HUDEP-2 (cell line): ENCODE measurements around the gene ATP5F1D.

Source experiments
- DNase-seq, 76 experiments: peaks; one replicate each; lab custom pipeline; 2025; ENCODE audit not compliant: unreplicated experiment in 76 of 76; lab: John Stamatoyannopoulos, UW

Gene ATP5F1D

GRCh38 chr19:1278713-1279660, 37.4 kb downstream of the ATP5F1D start:
- DNase-seq: no peak

DNA sequence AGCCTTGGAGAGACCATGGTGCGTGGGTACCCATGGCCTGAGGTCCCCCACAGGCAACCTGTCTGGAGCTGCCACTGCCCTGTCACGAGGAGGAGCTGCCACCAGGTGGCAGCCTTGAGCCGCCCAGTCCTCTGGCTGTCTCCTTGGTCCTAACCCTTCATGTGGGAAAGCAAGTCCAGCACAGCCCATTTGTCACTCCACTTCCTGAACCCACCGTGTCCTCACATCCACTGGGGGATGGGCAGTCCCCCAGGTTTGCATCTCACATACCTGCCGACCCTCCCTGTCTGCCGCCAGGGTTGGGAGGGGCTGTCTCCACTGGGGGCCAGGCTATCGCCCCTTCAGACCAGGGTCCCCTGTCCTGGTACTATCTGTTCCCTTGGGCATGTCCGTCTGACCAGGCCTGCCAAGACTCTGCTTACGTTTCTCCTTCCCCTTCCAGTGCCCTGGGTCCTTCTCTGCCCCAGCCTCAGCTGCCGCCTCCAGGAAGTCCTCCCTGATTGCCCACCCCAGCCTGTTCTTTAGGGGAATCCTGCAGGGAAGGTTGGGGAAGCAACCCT, 38.3 kb downstream of the ATP5F1D start:
- DNase-seq: peak in 70 of 76 experiments; percentile 21 to 90 (median 78)

DNA sequence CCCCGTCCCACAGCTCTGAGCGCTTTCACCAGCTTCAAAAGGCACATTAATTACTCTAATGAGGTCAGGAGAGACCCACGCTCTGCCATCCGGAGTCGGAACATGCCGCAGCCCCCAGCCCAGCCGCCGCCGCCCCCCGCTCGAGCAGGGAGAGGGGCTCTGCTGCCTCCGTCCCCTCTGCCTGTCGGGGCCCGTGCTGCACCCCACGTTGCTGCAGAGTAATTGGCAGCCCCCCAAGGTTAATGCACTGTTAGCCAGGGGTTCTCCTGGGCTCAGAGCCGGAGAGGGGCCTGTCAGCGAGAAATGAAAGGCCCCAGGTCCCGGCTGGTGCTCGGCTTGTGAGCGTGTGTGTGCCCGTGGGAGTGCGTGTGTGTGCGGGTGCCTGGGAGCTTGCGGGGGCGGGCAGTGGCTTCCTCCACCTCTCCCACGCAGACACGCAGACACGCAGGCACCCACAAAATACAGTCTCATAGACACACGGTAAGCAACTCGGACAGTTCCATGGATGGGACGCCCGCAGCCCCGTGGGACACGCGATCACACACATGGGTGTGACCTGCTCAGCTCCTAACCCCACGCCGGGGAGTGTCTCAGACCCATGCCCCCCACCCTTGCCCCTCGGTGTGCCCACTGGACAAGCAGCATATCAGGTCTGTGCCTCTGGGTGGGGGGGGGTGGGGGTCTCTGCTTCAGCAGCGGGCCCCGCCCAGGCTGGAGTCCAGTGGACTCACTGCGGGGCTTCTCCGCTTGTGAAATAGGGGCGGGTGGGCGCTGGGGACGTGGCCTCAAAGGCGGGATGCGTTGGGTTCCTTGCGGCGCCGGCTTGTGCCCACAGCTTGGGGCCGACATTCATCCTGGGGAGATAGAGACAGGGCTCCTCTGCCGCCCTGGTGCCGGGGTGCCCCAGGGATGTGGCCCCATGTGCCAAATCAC, 39.4 kb downstream of the ATP5F1D start:
- DNase-seq: peak in 1 of 76 experiments; percentile 24

DNA sequence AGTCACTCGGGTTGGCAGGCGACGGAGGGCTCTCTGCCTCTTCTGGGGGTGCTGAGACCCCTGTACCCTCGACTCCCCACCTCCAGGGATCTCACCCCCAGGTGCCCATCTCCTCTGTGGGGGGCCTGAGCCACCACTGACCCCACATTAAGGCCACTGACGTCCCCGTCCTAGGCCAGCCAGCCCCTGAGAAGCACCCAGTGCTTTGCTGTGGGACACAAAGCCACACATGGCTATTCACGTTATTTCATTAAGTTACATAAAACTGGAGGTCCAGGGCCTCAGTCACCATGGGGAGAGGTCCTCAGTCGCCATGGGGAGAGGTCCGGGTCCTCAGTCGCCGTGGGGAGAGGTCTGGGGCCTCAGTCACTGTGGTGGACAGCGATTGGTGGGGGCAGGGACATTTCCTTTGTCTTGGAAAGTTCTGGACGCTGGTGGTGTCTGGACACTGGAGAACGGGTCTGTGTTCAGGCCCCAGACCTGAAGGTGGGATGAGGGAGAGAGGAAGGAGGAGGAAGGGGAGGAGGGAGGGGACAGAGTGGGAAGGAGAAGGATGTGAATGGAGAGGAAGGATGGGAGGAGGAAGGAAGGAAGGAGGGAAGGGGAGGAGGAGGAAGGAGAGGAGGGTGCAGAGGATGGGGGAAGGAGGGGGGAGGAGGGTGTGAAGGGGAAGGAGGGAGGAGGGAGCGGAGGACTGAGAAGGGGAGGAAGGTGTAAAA, 40.2 kb downstream of the ATP5F1D start:
- DNase-seq: no peak

DNA sequence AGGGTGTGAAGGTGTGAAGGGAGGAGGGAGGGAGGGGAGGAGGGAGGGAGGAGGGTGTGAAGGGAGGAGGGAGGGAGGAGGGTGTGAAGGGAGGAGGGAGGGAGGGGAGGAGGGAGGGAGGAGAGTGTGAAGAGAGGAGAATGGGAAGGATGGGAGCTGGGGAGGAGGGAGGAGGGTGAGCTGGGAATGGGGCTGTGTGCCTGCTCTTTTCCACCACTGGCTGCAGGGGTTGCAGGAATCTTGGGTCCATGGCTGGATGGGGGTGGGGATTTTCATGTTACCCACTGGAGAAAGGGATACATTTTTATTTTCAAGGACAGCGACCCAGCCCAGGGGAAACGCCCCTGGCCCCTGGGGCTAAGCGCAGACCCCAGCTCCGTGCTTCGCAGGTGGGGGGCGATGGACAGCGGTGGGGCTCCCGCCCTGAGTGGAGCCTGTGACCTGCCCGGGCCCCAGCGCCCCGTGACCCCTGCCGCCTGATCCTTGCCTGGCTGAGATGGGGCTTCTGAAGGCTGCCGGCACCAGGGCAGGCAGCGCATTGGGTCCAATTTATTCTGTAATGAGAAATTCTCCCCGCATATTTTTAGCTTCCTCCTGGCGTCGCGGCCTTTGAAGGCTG, 41.1 kb downstream of the ATP5F1D start:
- DNase-seq: no peak

DNA sequence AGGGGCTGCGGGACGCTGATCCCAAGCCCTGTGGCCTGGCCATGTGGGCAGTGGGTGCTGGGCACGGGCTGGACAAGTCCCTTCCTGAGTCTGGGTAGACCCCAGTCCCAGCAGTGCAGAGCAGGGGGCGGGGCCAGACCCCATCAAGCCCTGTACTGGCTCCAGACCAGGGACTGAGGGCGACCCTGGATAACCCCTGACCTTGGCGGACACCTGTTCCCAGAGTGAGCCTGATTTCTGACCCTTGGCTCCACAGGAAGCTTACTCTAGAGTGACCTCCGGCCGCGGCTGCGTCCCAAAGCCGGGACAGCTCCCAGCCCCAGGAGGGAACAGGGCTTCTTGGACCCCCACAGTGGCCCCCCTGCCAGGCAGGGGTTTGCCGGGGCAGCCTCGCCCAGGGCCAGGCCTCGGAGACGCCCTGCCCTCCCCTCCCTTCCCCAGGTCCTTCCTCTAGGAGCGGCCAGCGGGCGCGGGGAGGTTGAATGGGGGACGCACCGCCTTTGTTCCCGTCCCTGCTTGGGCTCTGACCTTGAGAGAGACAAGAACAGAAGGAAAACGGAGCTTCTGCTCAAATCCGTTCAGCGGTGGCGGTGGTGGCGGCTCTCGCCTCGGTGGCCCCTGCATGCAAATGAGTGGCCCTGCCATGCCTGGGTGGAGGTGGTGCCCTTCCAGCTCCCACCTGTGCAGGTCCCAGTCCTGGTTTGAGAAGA, 41.8 kb downstream of the ATP5F1D start:
- no peak for DNase-seq

DNA sequence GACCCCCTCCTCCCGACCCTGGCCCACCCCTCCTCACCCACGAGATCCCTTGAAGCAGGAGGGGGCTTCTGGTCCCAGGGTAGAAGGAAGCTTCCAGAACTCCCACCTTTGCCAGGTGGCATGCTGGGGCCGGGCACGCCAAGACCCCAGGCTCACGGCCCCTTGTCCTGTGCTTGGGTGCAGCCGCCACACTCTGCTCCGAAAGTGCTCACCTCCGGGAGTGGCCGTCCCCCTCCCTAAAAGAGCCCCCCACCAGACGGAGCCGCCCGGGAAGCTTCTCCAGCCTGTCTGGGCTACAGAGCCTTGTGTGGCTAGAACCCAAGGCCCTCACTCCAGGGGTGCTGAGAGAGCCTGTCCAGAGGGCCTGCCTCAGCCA, 42.4 kb downstream of the ATP5F1D start:
- no peak for DNase-seq

DNA sequence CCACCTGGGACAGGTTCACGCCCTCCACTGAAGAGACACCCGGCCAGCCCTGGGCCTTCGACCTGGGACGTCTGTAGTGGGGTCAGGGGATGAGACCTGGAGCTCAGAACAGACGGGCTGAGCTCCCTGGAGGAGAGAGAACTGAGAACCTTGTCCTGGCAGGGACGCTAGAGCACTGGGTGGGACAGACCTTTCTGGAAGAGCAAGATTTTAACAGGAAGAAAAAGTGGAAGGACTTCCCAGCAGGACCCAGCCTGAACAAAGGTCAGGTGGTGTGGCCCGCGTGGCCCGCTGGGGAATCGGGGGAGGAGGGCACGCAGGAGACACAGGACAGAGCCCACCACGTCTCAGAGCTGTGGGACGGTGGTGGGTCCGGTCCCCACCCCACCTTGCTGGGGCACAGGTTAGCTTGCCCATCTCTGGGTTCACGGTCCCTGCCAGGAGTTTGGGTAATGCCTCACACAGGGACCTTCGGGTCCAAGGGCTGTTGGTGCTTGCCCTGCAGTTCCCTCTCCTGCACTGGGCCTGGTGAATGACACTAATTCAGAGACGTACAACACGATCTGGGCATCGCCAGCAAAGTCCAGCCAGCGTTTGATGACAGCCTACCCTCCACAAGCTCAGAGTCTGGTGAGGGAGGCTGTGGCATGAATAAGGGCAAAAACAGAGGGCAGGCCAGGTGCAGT, 42.9 kb downstream of the ATP5F1D start:
- DNase-seq: no peak

DNA sequence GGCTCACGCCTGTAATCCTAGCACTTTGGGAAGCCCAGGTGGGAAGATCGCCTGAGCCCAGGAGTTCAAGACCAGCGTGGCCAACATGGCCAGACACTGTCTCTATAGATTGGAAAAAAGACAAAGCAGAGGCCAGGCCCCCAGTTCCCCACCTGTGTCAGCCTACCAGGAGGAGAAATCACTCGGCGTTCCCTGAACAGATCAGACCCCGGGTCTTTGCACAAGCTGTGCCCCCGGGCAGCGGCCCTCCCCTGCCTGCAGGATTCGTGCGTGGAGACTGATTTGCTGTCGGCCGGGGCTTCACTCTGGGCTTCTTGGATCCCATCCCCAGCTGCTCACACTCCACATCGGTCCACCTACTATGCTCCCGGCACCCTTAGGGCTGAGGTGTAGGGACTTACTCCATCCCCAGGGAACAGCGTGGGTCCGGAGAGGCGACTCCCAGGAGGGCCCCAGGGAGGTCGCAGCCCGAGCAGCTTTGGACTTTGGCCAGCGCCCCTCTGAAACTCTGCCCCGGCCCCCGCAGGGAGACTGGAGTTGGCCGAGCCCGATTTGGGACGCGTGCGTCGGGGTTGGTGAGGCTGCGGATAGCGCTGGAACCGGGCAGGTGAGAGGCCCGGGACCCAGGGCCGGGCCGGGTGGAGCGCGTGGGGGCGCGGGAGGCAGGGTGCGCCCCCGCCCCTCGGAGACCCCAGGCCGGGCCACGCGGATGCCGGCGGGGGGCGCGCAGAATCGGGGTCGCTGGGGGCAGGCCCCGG, 43.6 kb downstream of the ATP5F1D start:
- no peak for DNase-seq

DNA sequence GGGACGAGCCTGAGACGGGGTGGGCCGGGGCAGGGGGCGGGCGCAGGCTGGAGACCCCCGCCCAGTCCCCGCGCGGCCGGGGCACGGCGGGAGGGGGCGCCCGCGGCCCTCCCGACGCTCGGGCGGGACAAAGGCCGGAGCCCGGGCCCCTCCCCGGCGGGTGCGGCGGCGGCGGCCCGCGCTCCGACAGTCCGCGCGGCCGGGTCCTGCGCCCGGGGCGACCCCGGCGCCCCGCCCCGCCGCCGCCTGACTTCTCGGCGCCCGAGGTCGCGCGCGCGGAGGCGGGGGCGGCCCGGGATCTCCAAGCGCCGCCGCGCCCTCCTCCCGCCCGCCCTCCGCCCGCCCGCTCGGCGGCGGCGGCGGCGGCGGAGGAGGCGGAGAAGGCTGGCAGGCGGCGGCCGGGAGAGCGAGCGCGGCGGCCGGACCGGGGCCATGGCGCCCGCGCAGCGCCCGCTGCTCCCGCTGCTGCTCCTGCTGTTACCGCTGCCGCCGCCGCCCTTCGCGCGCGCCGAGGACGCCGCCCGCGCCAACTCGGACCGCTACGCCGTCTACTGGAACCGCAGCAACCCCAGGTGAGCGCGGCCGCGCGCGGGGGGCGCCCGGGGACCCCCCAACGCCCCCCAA, 44.3 kb downstream of the ATP5F1D start, which contains the start of gene EFNA2:
TSS of gene EFNA2 (plus strand) at position 137 of the 624 bp plus-strand sequence. CDS start at position 433, 296 bp downstream.
- no peak for DNase-seq

DNA sequence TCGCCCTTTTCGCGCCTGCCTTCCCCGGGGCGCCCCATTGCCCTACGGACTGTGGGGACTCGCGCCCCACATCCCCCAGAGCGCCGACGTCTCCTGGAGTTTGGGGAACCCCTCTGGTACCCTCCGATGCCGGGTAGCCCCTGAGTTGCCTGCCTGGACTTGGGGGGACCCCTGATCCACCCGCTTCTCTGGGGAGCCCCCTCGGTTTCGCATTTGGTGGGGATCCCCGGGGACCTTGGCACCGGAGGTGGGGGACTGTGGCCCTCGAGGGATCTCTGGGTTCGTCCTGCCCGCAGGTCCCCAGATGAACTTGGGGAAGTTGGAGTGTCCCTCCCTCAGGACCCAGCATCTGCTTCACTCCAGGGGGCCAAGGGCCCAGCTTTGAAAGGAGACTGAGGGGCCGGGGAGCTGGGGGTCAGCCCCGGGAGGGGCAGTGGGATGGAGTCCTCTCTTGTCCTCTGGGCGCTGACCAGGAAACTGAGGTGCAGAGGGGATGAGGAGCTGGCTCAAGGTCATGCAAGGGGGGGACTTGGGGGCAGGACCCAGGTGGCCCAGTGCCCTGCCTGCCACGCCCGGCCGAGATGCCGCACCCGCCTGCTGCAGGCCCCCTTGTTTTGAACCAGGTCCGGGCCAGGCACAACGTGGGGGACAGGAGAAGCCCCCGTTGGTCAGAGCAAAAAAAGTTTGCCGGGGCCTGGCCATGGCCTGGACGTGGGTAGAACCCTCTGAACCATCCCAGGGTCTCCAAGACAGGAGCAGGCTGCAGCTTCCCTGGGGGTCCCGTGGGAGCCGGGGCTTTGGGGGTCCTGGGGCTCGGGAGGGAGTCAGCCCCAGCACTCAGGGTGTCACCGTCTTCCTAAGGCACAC, 45.2 kb downstream of the ATP5F1D start:
- no peak for DNase-seq

- no peak for DNase-seq
These were observed 46.0 kb downstream of the ATP5F1D start for GRCh38 chr19:1287354-1288225.

DNA sequence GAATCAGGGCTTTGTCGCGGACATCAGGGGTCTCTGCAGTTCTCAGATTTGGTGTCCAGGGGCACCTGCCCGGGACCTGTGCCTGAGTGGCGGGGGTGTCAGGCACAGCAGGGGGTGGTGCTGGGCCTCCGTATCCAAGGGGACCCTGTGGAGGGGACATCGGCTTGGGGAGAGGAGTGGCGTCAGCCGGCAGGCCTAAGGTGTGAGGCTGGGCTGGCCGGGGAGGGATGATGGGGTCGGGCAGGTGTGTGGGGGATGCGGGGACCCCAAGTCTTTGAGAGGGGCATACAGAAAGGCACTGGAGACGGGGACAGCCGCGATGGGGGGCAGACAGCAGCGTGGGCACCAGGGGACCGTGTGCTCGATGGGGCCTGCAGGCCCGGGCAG, 46.7 kb downstream of the ATP5F1D start:
- no peak for DNase-seq

GRCh38 chr19:1288833-1289685, 47.5 kb downstream of the ATP5F1D start:
- no peak for DNase-seq

DNA sequence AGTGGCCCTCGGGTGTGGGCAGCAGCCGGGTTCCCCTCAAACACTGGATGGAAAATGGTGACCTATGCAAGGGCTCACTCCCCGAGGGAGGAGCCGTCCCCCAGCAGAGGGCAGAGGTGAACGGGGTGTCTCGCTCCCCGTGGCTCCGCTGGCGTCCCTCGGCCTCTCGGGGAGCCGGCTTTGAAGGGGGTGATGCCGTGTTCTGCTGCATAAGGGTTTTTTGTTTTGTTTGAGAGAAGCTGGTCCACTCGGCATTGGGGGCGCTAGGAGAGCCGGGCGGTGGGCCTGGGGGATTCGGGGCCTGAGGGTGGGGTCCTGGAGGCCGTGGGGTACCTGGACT, 48.1 kb downstream of the ATP5F1D start:
- no peak for DNase-seq
